Left lung (tissue), 10 donors: ENCODE measurements around the gene CAB39L. TPM values are rescaled to one million over a fixed set of nuclear protein-coding genes. Genes with fewer than 3 reads are reported as not detected.

Experiments used
- ATAC-seq: fragments of 200-7000 bp; cut with Tn5 transposase; one replicate; pipeline ENCODE4 v1.9.1; 2020; ENCODE audit warnings: moderate library complexity
- DNase-seq, 4 donors: peaks; one replicate each; pipeline ENCODE4 v3.0.0-alpha.2; 2013 to 2020
- H3K27ac ChIP-seq, 2 donors: fragments of 200-600 bp; sonication (generic) in 1 of 2; one replicate each; pipeline versions ENCODE4 v1.5.0 to v1.8.0; 2020 to 2021
- H3K27me3 ChIP-seq, 2 donors: fragments of 200-600 bp; sonication (generic) in 1 of 2; one replicate each; pipeline versions ENCODE4 v1.5.0 to v1.8.0; 2020 to 2021
- H3K36me3 ChIP-seq, 2 donors: fragments of 200-600 bp; sonication (generic) in 1 of 2; one replicate each; pipeline versions ENCODE4 v1.5.0 to v1.8.0; 2020 to 2021
- H3K4me1 ChIP-seq, 2 donors: fragments of 200-600 bp; one replicate each; pipeline ENCODE4 v1.8.0; 2021
- H3K4me3 ChIP-seq, 2 donors: fragments of 200-600 bp; sonication (generic) in 1 of 2; one replicate each; pipeline versions ENCODE4 v1.5.0 to v1.8.0; 2020 to 2021; ENCODE audit warnings: mild to moderate bottlenecking in 1 of 2
- H3K9me3 ChIP-seq, 2 donors: fragments of 200-600 bp; sonication (generic) in 1 of 2; one replicate each; pipeline versions ENCODE4 v1.5.0 to v1.8.0; 2020 to 2021
- CTCF ChIP-seq, 2 donors: fragments of 200-600 bp; sonication (generic) in 1 of 2; IDR thresholded peaks; one replicate each; pipeline versions ENCODE4 v1.5.0 to v1.8.0; 2021; ENCODE audit warnings: antibody characterized with exemption in 2 of 2
- intact Hi-C, 2 donors: fragments of 100-400 bp; cut with DNase I; formaldehyde crosslinking; loops; one replicate each; pipeline versions ENCODE4 v1.11.2 to v1.14.2; 2022
- polyA plus RNA-seq, 6 donors: library from polyadenylated mRNA; unstranded; fragments of 120-200 nt; gene quantifications; one replicate each; pipeline ENCODE4 v1.2.1, GENCODE V29; 2013; ENCODE audit not compliant: insufficient read length in 6 of 6
- total RNA-seq, 2 donors: library from RNA; stranded (reverse); fragmentation: NEBNext Ultra II Directional; extraction: Animal tissue kit (Norgen Biotek cat#: 25700); gene quantifications; one replicate each; pipeline ENCODE4 v1.2.1, GENCODE V29; 2021
- donor health status: DM: no; HTN: yes; CAD: no.
- donor health status: DM: no; HTN: no; CAD: no.

The CAB39L gene
- total and polyA plus RNA-seq, 8 donors, result 8.6 to 12.8 (median 10.1) TPM

- Histone ChIP-seq H3K27me3 (no peaks in the 10 kb centered on the region), H3K27ac (no peak overlapping the region), H3K36me3 (no peaks in the 10 kb centered on the region), H3K4me1 (no peaks in the 10 kb centered on the region), H3K9me3 (peaks cover 0 to 16% of the 10 kb centered on the region in 2 donors), H3K4me3 (no peak overlapping the region)
- ATAC-seq (no peak), DNase-seq (no peak)
- intact Hi-C loops, result no loop called here
- no peak for TF ChIP-seq CTCF (IDR thresholded peaks at IDR 0.05)
Measured at GRCh38 chr13:49409008-49409407, 34.9 kb downstream of the CAB39L start.

DNA sequence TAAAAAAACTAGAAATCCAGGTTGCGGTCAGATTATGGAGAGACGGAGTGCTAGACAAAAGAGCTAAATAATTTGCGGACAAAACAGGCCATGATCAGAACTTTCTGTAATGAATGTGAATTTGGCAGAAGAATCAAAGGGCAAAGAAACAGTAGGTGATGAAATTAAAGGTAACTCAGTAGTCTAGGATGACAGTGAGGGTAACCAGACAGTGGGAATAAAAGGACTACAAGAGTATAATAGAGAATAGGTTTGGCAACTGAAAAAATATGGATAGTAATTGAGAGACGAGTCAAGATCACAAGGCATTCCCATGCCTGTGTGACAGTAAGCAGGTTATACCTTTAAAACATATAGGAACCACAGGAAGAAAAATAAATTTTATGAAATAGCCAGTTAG lies 35.9 kb downstream of the CAB39L start:
- no peak overlapping the region for H3K4me3 ChIP-seq
- no peaks in the 10 kb centered on the region for H3K4me1 ChIP-seq
- peaks cover 0 to 17% of the 10 kb centered on the region in 2 donors for H3K9me3 ChIP-seq
- intact Hi-C loops, result no loop called here
- DNase-seq, result no peak
- H3K27ac ChIP-seq, result no peak overlapping the region
- no peaks in the 10 kb centered on the region for H3K36me3 ChIP-seq
- no peaks in the 10 kb centered on the region for H3K27me3 ChIP-seq
- ATAC-seq, result no peak
- TF ChIP-seq CTCF (IDR thresholded peaks at IDR 0.05), result no peak

DNA sequence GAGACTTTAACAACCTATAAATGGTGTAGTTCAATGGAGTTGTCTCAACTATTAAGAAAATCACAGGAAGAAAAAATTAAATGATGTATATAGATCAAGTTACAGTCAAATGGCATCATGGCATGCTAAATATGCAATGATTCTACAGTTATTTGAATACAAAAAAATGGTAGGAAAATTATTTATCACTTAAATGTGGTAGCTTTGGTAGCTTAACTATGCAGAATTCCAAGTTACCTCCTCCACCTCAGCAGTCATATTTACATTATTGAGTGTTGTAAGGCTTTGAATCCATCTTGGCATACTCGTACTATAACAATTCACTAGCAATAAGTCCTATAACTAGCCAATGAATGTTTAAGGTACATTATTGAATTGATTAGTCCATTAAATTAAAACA lies 36.8 kb downstream of the CAB39L start:
- ATAC-seq (no peak), DNase-seq (no peak)
- TF ChIP-seq CTCF (IDR thresholded peaks at IDR 0.05), result no peak
- H3K36me3 ChIP-seq, result no peaks in the 10 kb centered on the region
- no peak overlapping the region for H3K4me3 ChIP-seq
- H3K9me3 ChIP-seq, result peaks cover 0 to 17% of the 10 kb centered on the region in 2 donors
- H3K27ac ChIP-seq, result no peak overlapping the region
- intact Hi-C loops, result no loop called here
- H3K27me3 ChIP-seq, result no peaks in the 10 kb centered on the region
- no peaks in the 10 kb centered on the region for H3K4me1 ChIP-seq

DNA sequence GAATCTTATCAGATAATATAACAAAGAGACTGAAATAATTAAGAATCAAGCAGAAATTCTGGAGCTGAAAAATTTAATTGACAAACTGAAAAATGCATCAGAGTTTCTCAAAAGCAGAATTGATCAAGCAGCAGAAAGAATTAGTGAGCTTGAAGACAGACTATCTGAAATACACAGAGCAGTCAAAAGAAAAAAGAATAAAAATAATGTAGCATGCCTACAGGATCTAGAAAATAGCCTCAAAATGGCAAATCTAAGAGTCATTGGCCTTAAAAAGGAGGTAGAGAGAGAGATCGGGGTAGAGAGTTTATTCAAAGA lies 39.2 kb downstream of the CAB39L start:
- Histone ChIP-seq H3K36me3 (no peaks in the 10 kb centered on the region), H3K27ac (no peak overlapping the region), H3K9me3 (peaks cover 0 to 17% of the 10 kb centered on the region in 2 donors), H3K4me1 (no peaks in the 10 kb centered on the region), H3K4me3 (no peak overlapping the region), H3K27me3 (no peaks in the 10 kb centered on the region)
- DNase-seq (no peak), ATAC-seq (no peak)
- TF ChIP-seq CTCF (IDR thresholded peaks at IDR 0.05), result no peak
- intact Hi-C loops, result no loop called here

GRCh38 chr13:49403996-49404702 lies 39.7 kb downstream of the CAB39L start:
- no peak for ATAC-seq

More at GRCh38 chr13:49403996-49404702, 39.7 kb downstream of the CAB39L start:
- TF ChIP-seq CTCF (IDR thresholded peaks at IDR 0.05), result no peak
- intact Hi-C loops, result no loop called here
- Histone ChIP-seq H3K9me3 (peaks cover 0 to 17% of the 10 kb centered on the region in 2 donors), H3K27ac (no peak overlapping the region), H3K36me3 (no peaks in the 10 kb centered on the region), H3K4me3 (no peak overlapping the region), H3K27me3 (no peaks in the 10 kb centered on the region), H3K4me1 (no peaks in the 10 kb centered on the region)
- no peak for DNase-seq
